ENCODE measurements around the gene TBC1D16. TPM values are rescaled to one million over a fixed set of nuclear protein-coding genes. Genes with fewer than 3 reads are reported as not detected.

The TBC1D16 gene
- total RNA-seq, 2 experiments from 2014 or later, result 5.4 TPM

- ChIA-PET POLR2A (no interaction called here), CTCF (interaction anchor here (1.6 kb wide), 1 partner anchor 13 kb away, joined by 3 read pairs; no protein-coding TSS in a partner anchor)
- intact Hi-C loops (cut with micrococcal nuclease), result no loop called here
- H3K4me3 Mint-ChIP-seq, result no peak overlapping the region
- no peaks in the 10 kb centered on the region for H3K27me3 Mint-ChIP-seq
- DNase-seq, result no peak
- peaks cover 14% of the 10 kb centered on the region for H3K4me1 Mint-ChIP-seq (ENCODE audit: low read depth)
- H3K9me3 Mint-ChIP-seq, result no peaks in the 10 kb centered on the region
- H3K36me3 Mint-ChIP-seq, result no peaks in the 10 kb centered on the region
- H3K27ac Mint-ChIP-seq, result no peak overlapping the region
Observed at GRCh38 chr17:79987935-79988184, 47.8 kb downstream of the TBC1D16 start.

- Mint-ChIP-seq H3K27ac (no peak overlapping the region), H3K4me1 (ENCODE audit: low read depth) (peaks cover 9% of the 10 kb centered on the region), H3K27me3 (no peaks in the 10 kb centered on the region), H3K9me3 (no peaks in the 10 kb centered on the region), H3K36me3 (no peaks in the 10 kb centered on the region), H3K4me3 (no peak overlapping the region)
- ChIA-PET POLR2A (no interaction called here), CTCF (interaction anchor here (1.6 kb wide), 1 partner anchor 13 kb away, joined by 3 read pairs; no protein-coding TSS in a partner anchor)
- no peak for DNase-seq
- intact Hi-C loops (cut with micrococcal nuclease), result no loop called here
Observed at GRCh38 chr17:79987187-79987934, 48.3 kb downstream of the TBC1D16 start.

- Mint-ChIP-seq H3K4me1 (ENCODE audit: low read depth) (peaks cover 5% of the 10 kb centered on the region), H3K4me3 (no peak overlapping the region), H3K9me3 (no peaks in the 10 kb centered on the region), H3K27ac (no peak overlapping the region), H3K36me3 (no peaks in the 10 kb centered on the region), H3K27me3 (no peaks in the 10 kb centered on the region)
- intact Hi-C loops (cut with micrococcal nuclease), result no loop called here
- POLR2A ChIA-PET, result no interaction called here
- CTCF ChIA-PET, result interaction anchor here (1.1 kb wide), 1 partner anchor 12 kb away, joined by 3 read pairs; no protein-coding TSS in a partner anchor
- DNase-seq, result no peak
Observed at GRCh38 chr17:79986411-79987186, 49.1 kb downstream of the TBC1D16 start.

- no peak for DNase-seq
- no peaks in the 10 kb centered on the region for H3K27me3 Mint-ChIP-seq
- no peaks in the 10 kb centered on the region for H3K9me3 Mint-ChIP-seq
- H3K4me1 Mint-ChIP-seq (ENCODE audit: low read depth), result peaks cover 5% of the 10 kb centered on the region
- no peak overlapping the region for H3K27ac Mint-ChIP-seq
- no peak overlapping the region for H3K4me3 Mint-ChIP-seq
- H3K36me3 Mint-ChIP-seq, result no peaks in the 10 kb centered on the region
- POLR2A ChIA-PET, result no interaction called here
- CTCF ChIA-PET, result interaction anchor here (1.1 to 1.3 kb wide), 2 partner anchors 11 to 19 kb away, joined by 3 read pairs; no protein-coding TSS in a partner anchor
- intact Hi-C loops (cut with micrococcal nuclease), result no loop called here
Observed at GRCh38 chr17:79985943-79986391, 49.7 kb downstream of the TBC1D16 start.

GRCh38 chr17:79985361-79985942 lies 50.2 kb downstream of the TBC1D16 start:
- ChIA-PET CTCF (interaction anchor here (1.1 to 1.3 kb wide), 2 partner anchors 10 to 20 kb away, joined by 3 read pairs; no protein-coding TSS in a partner anchor), POLR2A (no interaction called here)
- H3K27me3 Mint-ChIP-seq, result no peaks in the 10 kb centered on the region
- peaks cover 5% of the 10 kb centered on the region for H3K4me1 Mint-ChIP-seq (ENCODE audit: low read depth)
- no peaks in the 10 kb centered on the region for H3K36me3 Mint-ChIP-seq
- no peak overlapping the region for H3K4me3 Mint-ChIP-seq
- intact Hi-C loops (cut with micrococcal nuclease), result no loop called here
- no peaks in the 10 kb centered on the region for H3K9me3 Mint-ChIP-seq
- H3K27ac Mint-ChIP-seq, result no peak overlapping the region
- DNase-seq, result no peak

- peaks cover 5% of the 10 kb centered on the region for H3K4me1 Mint-ChIP-seq (ENCODE audit: low read depth)
- CTCF ChIA-PET, result interaction anchor here (1.3 kb wide), 1 partner anchor 20 kb away, joined by 3 read pairs; no protein-coding TSS in a partner anchor
- intact Hi-C loops (cut with micrococcal nuclease), result no loop called here
- H3K27me3 Mint-ChIP-seq, result no peaks in the 10 kb centered on the region
- no peak overlapping the region for H3K27ac Mint-ChIP-seq
- no peak overlapping the region for H3K4me3 Mint-ChIP-seq
- POLR2A ChIA-PET, result no interaction called here
- no peaks in the 10 kb centered on the region for H3K9me3 Mint-ChIP-seq
- H3K36me3 Mint-ChIP-seq, result no peaks in the 10 kb centered on the region
- DNase-seq, result no peak
Observed at GRCh38 chr17:79984877-79985276, 50.8 kb downstream of the TBC1D16 start.

- CTCF ChIA-PET, result no interaction called here
Observed at GRCh38 chr17:79984045-79984840, 51.4 kb downstream of the TBC1D16 start.

GRCh38 chr17:79983456-79983855 lies 52.2 kb downstream of the TBC1D16 start:
- DNase-seq, result no peak
- CTCF ChIA-PET, result no interaction called here

More at GRCh38 chr17:79984045-79984840, 51.4 kb downstream of the TBC1D16 start:
- intact Hi-C loops (cut with micrococcal nuclease), result no loop called here
- POLR2A ChIA-PET, result no interaction called here
- no peak for DNase-seq
- Mint-ChIP-seq H3K27ac (no peak overlapping the region), H3K9me3 (no peaks in the 10 kb centered on the region), H3K4me1 (ENCODE audit: low read depth) (peaks cover 5% of the 10 kb centered on the region), H3K36me3 (no peaks in the 10 kb centered on the region), H3K27me3 (no peaks in the 10 kb centered on the region), H3K4me3 (no peak overlapping the region)

GRCh38 chr17:79982986-79983385 lies 52.7 kb downstream of the TBC1D16 start:
- H3K4me3 Mint-ChIP-seq, result no peak overlapping the region
- no peaks in the 10 kb centered on the region for H3K36me3 Mint-ChIP-seq
- H3K9me3 Mint-ChIP-seq, result no peaks in the 10 kb centered on the region
- intact Hi-C loops (cut with micrococcal nuclease), result no loop called here
- no peak for DNase-seq
- no peaks in the 10 kb centered on the region for H3K27me3 Mint-ChIP-seq
- ChIA-PET POLR2A (no interaction called here), CTCF (no interaction called here)
- peaks cover under 1% of the 10 kb centered on the region for H3K4me1 Mint-ChIP-seq (ENCODE audit: low read depth)
- H3K27ac Mint-ChIP-seq, result no peak overlapping the region

More at GRCh38 chr17:79983456-79983855, 52.2 kb downstream of the TBC1D16 start:
- no peak overlapping the region for H3K4me3 Mint-ChIP-seq
- POLR2A ChIA-PET, result no interaction called here
- peaks cover 5% of the 10 kb centered on the region for H3K4me1 Mint-ChIP-seq (ENCODE audit: low read depth)
- H3K27me3 Mint-ChIP-seq, result no peaks in the 10 kb centered on the region
- no peak overlapping the region for H3K27ac Mint-ChIP-seq
- intact Hi-C loops (cut with micrococcal nuclease), result no loop called here
- H3K36me3 Mint-ChIP-seq, result no peaks in the 10 kb centered on the region
- no peaks in the 10 kb centered on the region for H3K9me3 Mint-ChIP-seq

GRCh38 chr17:79981661-79982101 lies 54.0 kb downstream of the TBC1D16 start:
- intact Hi-C loops (cut with micrococcal nuclease), result no loop called here
- Mint-ChIP-seq H3K9me3 (no peaks in the 10 kb centered on the region), H3K27me3 (no peaks in the 10 kb centered on the region), H3K4me1 (ENCODE audit: low read depth) (no peaks in the 10 kb centered on the region), H3K4me3 (no peak overlapping the region), H3K36me3 (no peaks in the 10 kb centered on the region), H3K27ac (no peak overlapping the region)
- ChIA-PET POLR2A (no interaction called here), CTCF (no interaction called here)
- no peak for DNase-seq

- DNase-seq, result no peak
- ChIA-PET CTCF (no interaction called here), POLR2A (no interaction called here)
- Mint-ChIP-seq H3K27me3 (no peaks in the 10 kb centered on the region), H3K4me3 (no peak overlapping the region), H3K4me1 (ENCODE audit: low read depth) (no peaks in the 10 kb centered on the region), H3K27ac (no peak overlapping the region), H3K9me3 (no peaks in the 10 kb centered on the region), H3K36me3 (no peaks in the 10 kb centered on the region)
- intact Hi-C loops (cut with micrococcal nuclease), result no loop called here
Observed at GRCh38 chr17:79981090-79981489, 54.6 kb downstream of the TBC1D16 start.
